Measurements from ENCODE around the gene TM7SF2. TPM values are rescaled to one million over a fixed set of nuclear protein-coding genes. Genes with fewer than 3 reads are reported as not detected.

TM7SF2 gene
- total and polyA plus RNA-seq, 2 of the 13 experiments (the other 11 are each of a cell fraction or from before 2014, with no cell fraction given): 56.0 to 66.9 TPM

GRCh38 chr11:65083834-65084597 lies 27.7 kb upstream of the TM7SF2 start, which contains the start of the genes CDCA5 and ZFPL1 (continued):
- TF ChIP-seq SIN3B (IDR thresholded peaks at IDR 0.05; ENCODE audit: low read length): peak; percentile 100
- peak; percentile 41; the same call in 1 of the 2 replicates for TF ChIP-seq ZNF709 (CRISPR knock-in tag; IDR thresholded peaks at IDR 0.05)
- peak; percentile 85; the same call in 1 of the 2 replicates for TF ChIP-seq ZC3H13 (CRISPR knock-in tag; IDR thresholded peaks at IDR 0.05)
- TF ChIP-seq XBP1 (CRISPR knock-in tag; IDR thresholded peaks at IDR 0.05): no peak
- peak; percentile 99; the same call in 1 of the 2 replicates for TF ChIP-seq ZNF713 (CRISPR knock-in tag; IDR thresholded peaks at IDR 0.05)
- peak; percentile 58; the same call in 1 of the 2 replicates for TF ChIP-seq ZNF225 (CRISPR knock-in tag; IDR thresholded peaks at IDR 0.05)
- 0 out of 2 replicates have a peak, but pooled peaks have one; percentile 50 for TF ChIP-seq ZNF101 (CRISPR knock-in tag; IDR thresholded peaks at IDR 0.05; ENCODE audit: borderline replicate concordance, low read depth)
- TF ChIP-seq PLRG1 (conservative IDR thresholded peaks at IDR 0.05): no peak
- no peak for TF ChIP-seq NKX3-1 (CRISPR knock-in tag; IDR thresholded peaks at IDR 0.05)
- no peak for TF ChIP-seq LCORL (IDR thresholded peaks at IDR 0.05)
- TF ChIP-seq LCORL (CRISPR knock-in tag; IDR thresholded peaks at IDR 0.05): peak; percentile 14; the same call in 1 of the 2 replicates
- no peak; the same call in 1 of the 2 replicates for TF ChIP-seq ZNF484 (CRISPR knock-in tag; IDR thresholded peaks at IDR 0.05; ENCODE audit: borderline replicate concordance, low read depth)
- no peak for TF ChIP-seq FOXJ3 (CRISPR knock-in tag; IDR thresholded peaks at IDR 0.05; ENCODE audit: borderline replicate concordance)
- TF ChIP-seq GMEB2 (CRISPR knock-in tag; IDR thresholded peaks at IDR 0.05; ENCODE audit: low read depth): peak; percentile 80
- peak; percentile 73; the same call in 1 of the 2 replicates for TF ChIP-seq SALL1 (CRISPR knock-in tag; IDR thresholded peaks at IDR 0.05)
- peak; percentile 53 for TF ChIP-seq FOSL2 (CRISPR knock-in tag; IDR thresholded peaks at IDR 0.05)
- no peak for TF ChIP-seq EED (CRISPR knock-in tag; IDR thresholded peaks at IDR 0.05)
- no peak; the same call in 1 of the 2 replicates for TF ChIP-seq ZSCAN25 (CRISPR knock-in tag; IDR thresholded peaks at IDR 0.05)
- TF ChIP-seq ZNF569 (CRISPR knock-in tag; IDR thresholded peaks at IDR 0.05; ENCODE audit: borderline replicate concordance): no peak
- TF ChIP-seq ZBTB20 (CRISPR knock-in tag; IDR thresholded peaks at IDR 0.05; ENCODE audit: borderline replicate concordance, low read depth): no peak
- no peak for TF ChIP-seq ZNF781 (CRISPR knock-in tag; IDR thresholded peaks at IDR 0.05; ENCODE audit: borderline replicate concordance, not compliant biosample characterization)
- TF ChIP-seq JUN (CRISPR knock-in tag; IDR thresholded peaks at IDR 0.05): no peak
- TF ChIP-seq FOXC1 (CRISPR knock-in tag; IDR thresholded peaks at IDR 0.05; ENCODE audit: borderline replicate concordance): 0 out of 2 replicates have a peak, but pooled peaks have one; percentile 42
- no peak for TF ChIP-seq SMC3 (IDR thresholded peaks at IDR 0.05; ENCODE audit: low read length)
- peak; percentile 66 for TF ChIP-seq GATAD2A (CRISPR knock-in tag; IDR thresholded peaks at IDR 0.05)
- TF ChIP-seq ZNF264 (CRISPR knock-in tag; IDR thresholded peaks at IDR 0.05): no peak

Measured in HepG2 (cell line).